GM18868 (cell line): ENCODE measurements around the gene PUS1.

ENCODE experiments used
- ATAC-seq: cut with Tn5 transposase; IDR thresholded peaks from one replicate; pipeline ENCODE4 v1.9.1; 2021; ENCODE audit warnings: mild to moderate bottlenecking, moderate library complexity; ENCODE audit not compliant: unreplicated experiment

The PUS1 gene

GRCh38 chr12:131990066-131990979 lies 61.2 kb downstream of the PUS1 start:
- ATAC-seq, result no peak

- no peak for ATAC-seq
Observed at GRCh38 chr12:131990980-131991305, 61.9 kb downstream of the PUS1 start.

GRCh38 chr12:131991816-131992430 lies 62.8 kb downstream of the PUS1 start:
- ATAC-seq, result no peak

- no peak for ATAC-seq
Observed at GRCh38 chr12:131994589-131994988, 65.5 kb downstream of the PUS1 start.
